HepG2 (cell line): ENCODE results near the gene ELANE. TPM values are rescaled to one million over a fixed set of nuclear protein-coding genes. Genes with fewer than 3 reads are reported as not detected.

Source experiments
- ATAC-seq: fragments of 200-7000 bp; cut with Tn5 transposase; 3 replicates; pipeline ENCODE4 v1.9.1; 2020; ENCODE audit warnings: mild to moderate bottlenecking, moderate library complexity
- BruUV-seq: library from RNA; stranded (reverse); fragments of 400-500 nt; replicated peaks from 2 replicates; lab custom pipeline; 2021; lab: Mats Ljungman, UMichigan
- CTCF ChIA-PET: fragments of 300-600 bp; formaldehyde crosslinking; extraction: SDS; loops from one replicate; lab custom pipeline; 2021; ENCODE audit warnings: low total read pairs, inconsistent platforms, low intra/inter-chr PET ratio; lab: Yijun Ruan, JAX
- POLR2A ChIA-PET: fragments of 350-600 bp; sonication (Branson Sonifier 250); formaldehyde crosslinking; loops from one replicate; lab custom pipeline; 2020; ENCODE audit warnings: antibody characterized with exemption, inconsistent platforms; lab: Yijun Ruan, JAX
- DNase-seq: peaks from one replicate; pipeline ENCODE4 v3.0.0-alpha.2; 2015; ENCODE audit warnings: low spot score
- FAIRE-seq: peaks from 3 replicates; lab custom pipeline; 2011; peaks lifted over from hg19 to GRCh38; lab: Jason Lieb, UNC
- H2AFZ ChIP-seq: one replicate; pipeline ENCODE4 v1.6.1; 2011; ENCODE audit warnings: low read length, inconsistent platforms
- H3K27ac ChIP-seq: fragments of 300-600 bp; 3 replicates; pipeline ENCODE4 v1.8.0; 2011; ENCODE audit warnings: mixed run types, mild to moderate bottlenecking, mixed read lengths, low read length, inconsistent platforms; ENCODE audit not compliant: insufficient read depth; ENCODE audit errors: extremely low read length
- H3K27me3 ChIP-seq, 2 experiments: fragments of 200-600 bp in 1 of 2; 2 replicates in 1 of 2; 3 replicates in 1 of 2; pipeline versions ENCODE4 v1.6.0 to v1.8.0; 2011; ENCODE audit warnings: low read length in 2 of 2, mild to moderate bottlenecking in 2 of 2, moderate library complexity in 2 of 2, inconsistent platforms in 1 of 2; ENCODE audit not compliant: insufficient read depth in 2 of 2, control insufficient read depth in 1 of 2
- H3K36me3 ChIP-seq, 2 experiments: fragments of 200-600 bp in 1 of 2; replicated peaks in 1 of 2; 2 replicates in 1 of 2; 3 replicates in 1 of 2; pipeline versions ENCODE4 v1.5.1 to v1.8.0; 2011; ENCODE audit warnings: low read length in 2 of 2, inconsistent platforms in 1 of 2; ENCODE audit not compliant: insufficient read depth in 2 of 2, control insufficient read depth in 1 of 2
- H3K4me1 ChIP-seq: 2 replicates; pipeline ENCODE4 v1.5.1; 2012; ENCODE audit warnings: low read length, inconsistent platforms; ENCODE audit not compliant: insufficient read depth
- H3K4me2 ChIP-seq: 2 replicates; pipeline ENCODE4 v1.6.0; 2011; ENCODE audit warnings: low read depth, low read length, inconsistent platforms
- H3K4me3 ChIP-seq, 3 experiments: fragments of 200-600 bp in 1 of 3; sonication (generic), shearing (Covaris generic) in 1 of 3; replicated peaks in 1 of 3; 2 replicates each; pipeline ENCODE4 v1.5.1; 2011 to 2016; ENCODE audit warnings: low read length in 3 of 3, inconsistent platforms in 2 of 3, low read depth in 2 of 3, mild to moderate bottlenecking in 2 of 3, control low read depth in 1 of 3, mixed read lengths in 1 of 3; ENCODE audit not compliant: insufficient read depth in 1 of 3
- H3K79me2 ChIP-seq: one replicate; pipeline ENCODE4 v1.6.1; 2011; ENCODE audit warnings: low read length, inconsistent platforms; ENCODE audit not compliant: insufficient read depth
- H3K9ac ChIP-seq: 2 replicates; pipeline ENCODE4 v1.6.0; 2011; ENCODE audit warnings: mild to moderate bottlenecking, low read depth, low read length, inconsistent platforms; ENCODE audit not compliant: insufficient read depth
- H3K9me3 ChIP-seq: 2 replicates; pipeline ENCODE4 v1.5.1; 2012; ENCODE audit warnings: mild to moderate bottlenecking, low read length
- H4K20me1 ChIP-seq: 2 replicates; pipeline ENCODE4 v1.6.0; 2011; ENCODE audit warnings: inconsistent platforms, mild to moderate bottlenecking, low read length, moderate library complexity; ENCODE audit not compliant: insufficient read depth
- AGO1 ChIP-seq: fragments of 200-400 bp; formaldehyde crosslinking; IDR thresholded peaks from 2 replicates; pipeline ENCODE4 v1.6.1; 2017; ENCODE audit warnings: mild to moderate bottlenecking, low read depth, low read length, moderate library complexity; ENCODE audit not compliant: poor library complexity, severe bottlenecking
- BORCS8-MEF2B ChIP-seq: sonication (generic); formaldehyde crosslinking; IDR thresholded peaks from 2 replicates; pipeline ENCODE4 v1.8.0; 2022; ENCODE audit warnings: mild to moderate bottlenecking, missing genetic modification reagents
- HMG20B ChIP-seq: conservative IDR thresholded peaks from 2 replicates; pipeline ENCODE4 v1.6.1; 2016; ENCODE audit warnings: missing genetic modification reagents, missing compliant biosample characterization
- MLLT10 ChIP-seq: sonication (generic); formaldehyde crosslinking; IDR thresholded peaks from 2 replicates; pipeline ENCODE4 v1.4.0; 2020; ENCODE audit warnings: missing genetic modification reagents
- MYNN ChIP-seq: sonication (generic); formaldehyde crosslinking; IDR thresholded peaks from 2 replicates; pipeline ENCODE4 v1.4.0; 2020; ENCODE audit warnings: mild to moderate bottlenecking, low read depth, missing genetic modification reagents
- ZBTB4 ChIP-seq: sonication (generic); formaldehyde crosslinking; IDR thresholded peaks from 2 replicates; pipeline ENCODE4 v1.4.0; 2020; ENCODE audit warnings: missing genetic modification reagents, mild to moderate bottlenecking, borderline replicate concordance
- ZNF280B ChIP-seq: sonication (generic); formaldehyde crosslinking; IDR thresholded peaks from 2 replicates; pipeline ENCODE4 v1.5.0; 2020; ENCODE audit warnings: missing genetic modification reagents, mild to moderate bottlenecking, borderline replicate concordance
- ZNF343 ChIP-seq: sonication (generic); formaldehyde crosslinking; IDR thresholded peaks from 2 replicates; pipeline ENCODE4 v1.4.0; 2020; ENCODE audit warnings: mild to moderate bottlenecking, missing genetic modification reagents
- ZNF431 ChIP-seq: sonication (generic); formaldehyde crosslinking; IDR thresholded peaks from 2 replicates; pipeline ENCODE4 v1.9.0; 2022; ENCODE audit warnings: missing genetic modification reagents, low read depth, mild to moderate bottlenecking, borderline replicate concordance
- WGBS: methylation state at CpG from one replicate; pipeline ENCODE4 v1.1.6; 2017; ENCODE audit warnings: low lambda C conversion rate; 5-methylcytosine and 5-hydroxymethylcytosine counted together
- in situ Hi-C: cut with HindIII; loops from 2 replicates; pipeline ENCODE4 v1.10.0; 2017; ENCODE audit warnings: low pct_unique_long_range_greater_than_20kb; ENCODE audit not compliant: extremely low pct_ligation_motif_present
- intact Hi-C: fragments of 100-400 bp; cut with micrococcal nuclease; formaldehyde crosslinking; loops from one replicate; pipeline ENCODE4 v1.10.0; 2022; ENCODE audit not compliant: unreplicated experiment
- polyA plus RNA-seq, 8 experiments: library from polyadenylated mRNA; depleted of rRNA in 3 of 8; stranded (reverse) in 7 of 8; unstranded in 1 of 8; fragments of >200 nt; fragmentation: Illumina TruSeq in 4 of 8; extraction: Trizol in 4 of 8; gene quantifications; 2 replicates each; pipeline versions ENCODE4 v1.2.1 to v1.2.3, GENCODE V29; 2011 to 2016; ENCODE audit warnings: low read depth in 4 of 8, missing spikeins in 1 of 8, mixed read lengths in 1 of 8; ENCODE audit not compliant: insufficient read depth in 1 of 8
- total RNA-seq, 5 experiments: library from RNA; depleted of rRNA; stranded (reverse); fragments of >200 nt; fragmentation: Illumina TruSeq; extraction: Trizol; gene quantifications; 2 replicates each; pipeline ENCODE4 v1.2.3, GENCODE V29; 2016; ENCODE audit warnings: low read depth in 1 of 5

ELANE gene
- total and polyA plus RNA-seq, 2 of the 13 experiments (the other 11 are each of a cell fraction or from before 2014, with no cell fraction given), result not detected

DNA sequence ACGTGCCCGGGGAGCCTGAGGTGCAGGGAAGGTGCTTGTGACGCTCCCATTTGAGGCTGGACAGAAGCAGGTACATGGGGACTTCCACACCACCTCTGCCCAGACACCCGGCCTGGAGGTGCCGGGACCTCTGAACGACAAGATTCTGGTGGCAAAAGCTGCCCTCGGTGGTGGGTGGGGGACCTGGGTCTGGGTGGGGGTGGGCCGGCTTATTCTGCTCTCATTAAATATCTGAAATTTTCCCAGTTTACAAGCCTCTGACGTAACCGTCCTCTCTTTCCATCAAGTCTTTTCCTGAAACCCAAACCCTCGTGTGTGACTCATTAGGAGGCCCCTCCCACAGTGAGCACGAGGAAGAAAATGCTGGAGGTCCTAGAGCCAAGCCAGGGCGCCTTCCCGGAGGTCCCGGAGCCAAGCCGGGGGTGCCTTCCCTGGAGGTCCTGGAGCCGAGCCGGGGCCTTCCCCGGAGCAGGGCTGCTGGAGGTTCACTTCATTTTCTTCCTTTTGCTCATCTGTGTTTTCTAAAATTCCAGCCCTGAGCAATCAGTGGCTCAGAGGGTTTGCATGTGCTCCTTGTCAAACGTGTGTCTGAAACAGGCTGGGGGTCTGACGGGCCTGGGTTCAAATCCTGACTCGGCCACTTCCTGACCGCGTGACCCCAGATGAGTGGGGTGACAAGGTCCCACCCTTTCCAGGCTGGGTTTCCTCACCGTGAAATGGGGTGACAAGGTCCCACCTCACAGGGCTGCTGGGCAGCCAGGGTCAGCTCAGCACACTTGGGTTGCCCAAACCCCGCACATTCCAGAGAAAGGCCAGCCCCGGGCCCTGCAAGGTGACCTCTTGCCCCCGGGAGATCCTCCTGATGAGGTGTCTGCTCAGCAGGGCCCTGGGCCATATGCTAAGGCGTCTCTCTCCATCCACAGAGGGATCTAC is 17.4 kb downstream of the ELANE start:
- Histone ChIP-seq H3K36me3 (peaks cover 3 to 12% of the 10 kb centered on the region in 2 experiments; a peak in 2 of 5 replicates), H4K20me1 (no peaks in the 10 kb centered on the region), H3K4me2 (no peak overlapping the region), H3K4me1 (no peaks in the 10 kb centered on the region), H3K9me3 (no peaks in the 10 kb centered on the region), H3K9ac (no peak overlapping the region), H3K79me2 (no peaks in the 10 kb centered on the region), H3K27me3 (no peaks in the 10 kb centered on the region), H3K27ac (no peak overlapping the region), H2AFZ (no peak overlapping the region), H3K4me3 (no peak overlapping the region)
- no peak for DNase-seq
- CTCF ChIA-PET, result no interaction called here
- POLR2A ChIA-PET, result no interaction called here
- no peak for FAIRE-seq
- BruUV-seq, result no TSS peak
- in situ Hi-C loops, result loop anchor here (10.0 kb wide), 1 partner anchor 115 kb away; the partner anchor contains the start of gene WDR18
- TF ChIP-seq AGO1 (peak; percentile 55), BORCS8-MEF2B (CRISPR knock-in tag) (no peak)
- intact Hi-C loops, result no loop called here
- 88% methylated on average over 22 of the region's 29 CpGs for WGBS
- no peak for ATAC-seq

DNA sequence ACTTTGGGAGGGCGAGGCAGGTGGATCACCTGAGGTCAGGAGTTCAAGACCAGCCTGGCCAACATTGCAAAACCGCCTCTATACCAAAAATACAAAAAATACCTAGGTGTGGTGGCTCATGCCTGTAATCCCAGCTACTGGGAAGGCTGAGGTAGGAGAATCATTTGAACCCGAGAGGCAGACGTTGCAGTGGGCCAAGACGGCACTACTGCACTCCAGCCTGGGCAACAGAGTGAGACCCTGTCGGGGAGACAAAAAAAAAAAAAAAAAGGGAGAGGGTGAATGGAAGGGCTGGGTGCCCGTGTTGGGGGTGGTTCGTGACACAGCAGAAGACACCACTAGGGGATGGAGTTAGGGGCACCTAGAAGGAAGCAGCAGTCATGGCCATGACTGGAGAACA is 18.2 kb downstream of the ELANE start:
- H3K79me2 ChIP-seq, result no peaks in the 10 kb centered on the region
- no peak overlapping the region for H2AFZ ChIP-seq
- FAIRE-seq (no peak), DNase-seq (no peak), ATAC-seq (no peak)
- H3K4me2 ChIP-seq, result no peak overlapping the region
- H3K4me3 ChIP-seq, result no peak overlapping the region
- WGBS, result 95% methylated on average over 8 of the region's 8 CpGs
- no peak overlapping the region for H3K27ac ChIP-seq
- intact Hi-C loops (no loop called here), in situ Hi-C loops (no loop called here)
- H3K4me1 ChIP-seq, result no peaks in the 10 kb centered on the region
- no peaks in the 10 kb centered on the region for H3K9me3 ChIP-seq
- no peak overlapping the region for H3K9ac ChIP-seq
- no TSS peak for BruUV-seq
- H3K27me3 ChIP-seq, result no peaks in the 10 kb centered on the region
- no peaks in the 10 kb centered on the region for H4K20me1 ChIP-seq
- ChIA-PET CTCF (no interaction called here), POLR2A (no interaction called here)
- H3K36me3 ChIP-seq, result peaks cover 3 to 12% of the 10 kb centered on the region in 2 experiments; a peak in 2 of 5 replicates
- TF ChIP-seq ZBTB4 (CRISPR knock-in tag) (no peak), MYNN (CRISPR knock-in tag) (no peak), ZNF280B (CRISPR knock-in tag) (no peak), MLLT10 (CRISPR knock-in tag) (no peak), ZNF343 (CRISPR knock-in tag) (no peak), HMG20B (CRISPR knock-in tag) (no peak), ZNF431 (no peak)
